DND-41 (cell line): ENCODE results near the gene CCDC117.

ENCODE experiments used
- CTCF ChIP-seq: IDR thresholded peaks from 2 replicates; pipeline ENCODE4 v1.5.1; 2012; ENCODE audit warnings: borderline replicate concordance, low read length, moderate library complexity, mild to moderate bottlenecking; ENCODE audit not compliant: poor library complexity, severe bottlenecking; ENCODE audit errors: extremely low read depth
- EZH2 ChIP-seq: IDR thresholded peaks from 3 replicates; pipeline ENCODE4 v1.6.1; 2012; ENCODE audit warnings: borderline replicate concordance, low read depth, mild to moderate bottlenecking, moderate library complexity, low read length, inconsistent platforms; ENCODE audit not compliant: severe bottlenecking

- TF ChIP-seq CTCF (no peak), EZH2 (no peak)
Measured at GRCh38 chr22:28821452-28821851, 49.0 kb downstream of the CCDC117 start.
